Subcutaneous adipose tissue (tissue), 4 donors: ENCODE results near the gene NEURL4. TPM values are rescaled to one million over a fixed set of nuclear protein-coding genes. Genes with fewer than 3 reads are reported as not detected.

Experiments used
- total RNA-seq, 4 donors: library from RNA; depleted of rRNA; stranded (reverse); fragments of >200 nt; gene quantifications; one replicate each; pipeline ENCODE4 v1.1.0, GENCODE V29; 2016
- TF ChIP-seq, protein P1 (sequence below): fragments of 450-650 bp; IDR thresholded peaks from one replicate; pipeline ENCODE4 v1.5.1; 2016; ENCODE audit warnings: low read depth, mild to moderate bottlenecking, control low read depth, antibody characterized with exemption, moderate library complexity

NEURL4 gene
- total RNA-seq, 4 donors from 2014 or later, result 4.9 to 22.6 (median 11.2) TPM

DNA sequence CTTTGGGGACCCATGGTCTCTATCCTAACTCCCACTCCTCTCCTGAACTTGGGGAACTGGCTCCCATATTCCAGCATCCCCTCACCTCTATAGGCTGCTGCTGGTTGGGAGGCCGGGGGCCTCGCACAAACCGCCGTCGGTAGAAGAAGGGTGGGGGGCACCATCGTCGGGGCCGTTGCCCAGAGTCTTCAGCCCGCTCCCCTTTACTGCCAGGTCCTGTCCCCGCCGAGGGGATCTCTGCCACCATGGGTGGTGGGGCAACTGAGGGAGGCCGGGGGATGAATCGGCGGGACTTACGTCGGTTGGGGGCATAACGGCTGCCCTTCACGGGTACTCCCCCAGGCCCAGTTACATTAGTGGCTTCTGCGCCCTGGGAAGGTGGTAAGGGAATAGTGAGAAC is 39.0 kb downstream of the NEURL4 start:
- TF ChIP-seq, protein P1, sequence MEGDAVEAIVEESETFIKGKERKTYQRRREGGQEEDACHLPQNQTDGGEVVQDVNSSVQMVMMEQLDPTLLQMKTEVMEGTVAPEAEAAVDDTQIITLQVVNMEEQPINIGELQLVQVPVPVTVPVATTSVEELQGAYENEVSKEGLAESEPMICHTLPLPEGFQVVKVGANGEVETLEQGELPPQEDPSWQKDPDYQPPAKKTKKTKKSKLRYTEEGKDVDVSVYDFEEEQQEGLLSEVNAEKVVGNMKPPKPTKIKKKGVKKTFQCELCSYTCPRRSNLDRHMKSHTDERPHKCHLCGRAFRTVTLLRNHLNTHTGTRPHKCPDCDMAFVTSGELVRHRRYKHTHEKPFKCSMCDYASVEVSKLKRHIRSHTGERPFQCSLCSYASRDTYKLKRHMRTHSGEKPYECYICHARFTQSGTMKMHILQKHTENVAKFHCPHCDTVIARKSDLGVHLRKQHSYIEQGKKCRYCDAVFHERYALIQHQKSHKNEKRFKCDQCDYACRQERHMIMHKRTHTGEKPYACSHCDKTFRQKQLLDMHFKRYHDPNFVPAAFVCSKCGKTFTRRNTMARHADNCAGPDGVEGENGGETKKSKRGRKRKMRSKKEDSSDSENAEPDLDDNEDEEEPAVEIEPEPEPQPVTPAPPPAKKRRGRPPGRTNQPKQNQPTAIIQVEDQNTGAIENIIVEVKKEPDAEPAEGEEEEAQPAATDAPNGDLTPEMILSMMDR, result no peak

DNA sequence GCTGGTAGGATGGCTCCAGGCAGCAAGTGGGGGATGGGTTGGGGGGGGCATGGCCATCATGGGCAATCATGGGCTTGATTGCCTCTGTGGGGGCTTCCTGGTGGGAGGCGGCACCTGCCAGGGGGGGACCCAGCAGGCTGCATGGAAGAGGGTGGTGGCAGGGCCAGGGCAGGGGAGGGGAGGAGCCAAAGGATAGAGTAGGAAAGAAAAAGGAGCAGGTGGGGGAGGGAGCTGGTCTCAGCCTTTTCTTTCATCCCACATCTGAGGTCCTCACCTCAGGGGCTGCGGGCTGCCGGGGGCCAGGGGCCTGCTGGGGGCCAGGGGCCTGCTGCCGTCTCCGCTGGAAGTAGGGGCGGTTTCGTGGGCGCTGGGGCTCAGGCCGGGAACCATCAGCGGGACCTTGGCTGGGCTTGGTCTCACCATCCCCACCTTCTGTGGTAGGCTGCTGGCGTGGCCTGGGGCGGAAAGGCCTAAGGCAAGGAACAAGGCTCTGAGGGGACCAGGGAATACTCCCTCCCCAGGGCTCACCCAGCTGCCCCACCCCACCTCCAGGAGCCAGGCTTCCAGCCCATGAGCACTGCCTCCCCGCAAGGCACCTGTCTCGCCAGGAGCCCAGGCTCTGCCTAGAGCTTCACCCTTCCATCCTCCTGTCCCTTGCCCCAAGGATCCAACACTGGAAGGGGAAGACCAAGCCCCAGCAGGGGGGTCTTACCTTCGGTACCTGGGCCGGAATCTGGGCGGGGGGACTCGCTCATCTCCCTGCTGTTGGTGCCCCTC is 39.7 kb downstream of the NEURL4 start:
- TF ChIP-seq, protein P1, result no peak

- TF ChIP-seq, protein P1, result no peak
Observed at GRCh38 chr17:7285679-7286078, 43.5 kb downstream of the NEURL4 start.

GRCh38 chr17:7284911-7285310 is 44.2 kb downstream of the NEURL4 start:
- TF ChIP-seq, protein P1, result no peak

GRCh38 chr17:7283471-7284216 is 45.5 kb downstream of the NEURL4 start:
- TF ChIP-seq, protein P1, result no peak

- TF ChIP-seq, protein P1, result no peak
Observed at GRCh38 chr17:7282752-7283321, 46.3 kb downstream of the NEURL4 start.
